WTC11 (cell line): Measurements from ENCODE around the gene SORCS2. TPM values are rescaled to one million over a fixed set of nuclear protein-coding genes. Genes with fewer than 3 reads are reported as not detected.

ENCODE experiments used
- ATAC-seq: fragments of 200-7000 bp; cut with Tn5 transposase; 2 replicates; pipeline ENCODE4 v1.10.0; 2021; ENCODE audit warnings: mild to moderate bottlenecking, moderate library complexity
- CTCF ChIA-PET: fragments of 300-600 bp; sonication (Branson Sonifier 250); formaldehyde crosslinking; loops from one replicate; lab custom pipeline; 2021; ENCODE audit warnings: antibody characterized with exemption; lab: Charles Lee
- POLR2A ChIA-PET: fragments of 350-600 bp; sonication (Branson Sonifier 250); formaldehyde crosslinking; loops from one replicate; lab custom pipeline; 2021; ENCODE audit warnings: antibody characterized with exemption; lab: Charles Lee
- DNase-seq: peaks from one replicate; pipeline ENCODE4 v3.0.0; 2021; ENCODE audit warnings: low spot score
- H3K27ac Mint-ChIP-seq: 2 replicates; pipeline ENCODE4 v1.8.0; 2021; ENCODE audit warnings: mixed read lengths
- H3K27me3 Mint-ChIP-seq: 2 replicates; pipeline ENCODE4 v1.8.0; 2021; ENCODE audit warnings: low read depth, mild to moderate bottlenecking, moderate library complexity, mixed read lengths
- H3K36me3 Mint-ChIP-seq: 2 replicates; pipeline ENCODE4 v1.8.0; 2021; ENCODE audit warnings: mixed read lengths
- H3K4me1 Mint-ChIP-seq: 2 replicates; pipeline ENCODE4 v1.8.0; 2022; ENCODE audit warnings: mixed read lengths
- H3K4me3 Mint-ChIP-seq: 2 replicates; pipeline ENCODE4 v1.8.0; 2021; ENCODE audit warnings: mild to moderate bottlenecking, moderate library complexity, mixed read lengths
- H3K9me3 Mint-ChIP-seq: 2 replicates; pipeline ENCODE4 v1.8.0; 2021; ENCODE audit warnings: mixed read lengths
- AFF4 ChIP-seq: sonication (generic); formaldehyde crosslinking; IDR thresholded peaks from 2 replicates; pipeline ENCODE4 v1.8.1; 2023; ENCODE audit warnings: mild to moderate bottlenecking, missing genetic modification reagents, borderline replicate concordance
- ARID4B ChIP-seq: sonication (generic); formaldehyde crosslinking; IDR thresholded peaks from 2 replicates; pipeline ENCODE4 v1.8.0; 2023; ENCODE audit warnings: missing genetic modification reagents, mild to moderate bottlenecking, borderline replicate concordance
- ATF2 ChIP-seq: sonication (generic); formaldehyde crosslinking; IDR thresholded peaks from 2 replicates; pipeline ENCODE4 v1.8.1; 2022; ENCODE audit warnings: low read depth, missing genetic modification reagents, borderline replicate concordance
- CREM ChIP-seq: sonication (generic); formaldehyde crosslinking; IDR thresholded peaks from 2 replicates; pipeline ENCODE4 v1.8.1; 2022; ENCODE audit warnings: mild to moderate bottlenecking, missing genetic modification reagents, moderate library complexity
- E2F1 ChIP-seq: sonication (generic); formaldehyde crosslinking; IDR thresholded peaks from 2 replicates; pipeline ENCODE4 v1.8.0; 2022; ENCODE audit warnings: mild to moderate bottlenecking, missing genetic modification reagents
- FOXP1 ChIP-seq: sonication (generic); formaldehyde crosslinking; IDR thresholded peaks from 2 replicates; pipeline ENCODE4 v1.8.0; 2022; ENCODE audit warnings: missing genetic modification reagents, mild to moderate bottlenecking, moderate library complexity, borderline replicate concordance
- FOXP4 ChIP-seq: sonication (generic); formaldehyde crosslinking; IDR thresholded peaks from 2 replicates; pipeline ENCODE4 v1.8.0; 2022; ENCODE audit warnings: mild to moderate bottlenecking, missing genetic modification reagents
- GTF2I ChIP-seq: fragments of 250-450 bp; sonication (Bioruptor Pico); conservative IDR thresholded peaks from 2 replicates; pipeline ENCODE4 v1.4.0; 2021; ENCODE audit warnings: mild to moderate bottlenecking
- JAZF1 ChIP-seq: fragments of 250-450 bp; sonication (Bioruptor Pico); IDR thresholded peaks from 2 replicates; pipeline ENCODE4 v1.9.0; 2021; ENCODE audit warnings: moderate library complexity, mild to moderate bottlenecking, inconsistent platforms
- KAT7 ChIP-seq: sonication (generic); formaldehyde crosslinking; IDR thresholded peaks from 2 replicates; pipeline ENCODE4 v1.8.1; 2023; ENCODE audit warnings: missing genetic modification reagents, mild to moderate bottlenecking, borderline replicate concordance
- MXD4 ChIP-seq: fragments of 250-450 bp; sonication (Bioruptor Pico); IDR thresholded peaks from 2 replicates; pipeline ENCODE4 v1.8.0; 2021; ENCODE audit warnings: mild to moderate bottlenecking, moderate library complexity, borderline replicate concordance
- TEAD4 ChIP-seq: sonication (generic); formaldehyde crosslinking; IDR thresholded peaks from 2 replicates; pipeline ENCODE4 v1.8.0; 2022; ENCODE audit warnings: mild to moderate bottlenecking, missing genetic modification reagents
- USF2 ChIP-seq: sonication (generic); formaldehyde crosslinking; IDR thresholded peaks from 2 replicates; pipeline ENCODE4 v1.8.1; 2023; ENCODE audit warnings: mild to moderate bottlenecking, missing genetic modification reagents, moderate library complexity
- ZMAT4 ChIP-seq: fragments of 250-450 bp; sonication (Bioruptor Pico); IDR thresholded peaks from 2 replicates; pipeline ENCODE4 v1.9.0; 2021; ENCODE audit warnings: mild to moderate bottlenecking
- total RNA-seq: library from RNA; stranded (reverse); gene quantifications from 3 replicates; pipeline ENCODE4 v1.2.3, GENCODE V29; 2021

SORCS2 gene
- total RNA-seq, 1 experiment from 2014 or later = 6.6 TPM

- TF ChIP-seq ARID4B (CRISPR knock-in tag) (no peak), KAT7 (CRISPR knock-in tag) (no peak), ATF2 (CRISPR knock-in tag) (no peak), ZMAT4 (CRISPR knock-in tag) (no peak), E2F1 (CRISPR knock-in tag) (no peak), USF2 (no peak), FOXP1 (no peak)
- TF ChIP-seq, all 79 proteins: peak for 0
Observed at GRCh38 chr4:7354927-7355326, 162.6 kb downstream of the SORCS2 start (continued).

- Mint-ChIP-seq H3K4me1 (no peaks in the 10 kb centered on the region), H3K27me3 (no peaks in the 10 kb centered on the region), H3K27ac (no peak overlapping the region), H3K4me3 (no peak overlapping the region)
- no peak for DNase-seq
- CTCF ChIA-PET = no interaction called here
- no peak for ATAC-seq
- TF ChIP-seq MXD4 (CRISPR knock-in tag) (no peak), JAZF1 (CRISPR knock-in tag) (no peak), TEAD4 (no peak), GTF2I (CRISPR knock-in tag) (peak; percentile 48; the same call in 1 of the 2 replicates), FOXP4 (CRISPR knock-in tag) (no peak)
- TF ChIP-seq, all 79 proteins: peak for 1
- POLR2A ChIA-PET = no interaction called here
- H3K36me3 Mint-ChIP-seq = no peaks in the 10 kb centered on the region
- no peaks in the 10 kb centered on the region for H3K9me3 Mint-ChIP-seq
Observed at GRCh38 chr4:7355795-7356194, 163.5 kb downstream of the SORCS2 start.

GRCh38 chr4:7356667-7357310 lies 164.5 kb downstream of the SORCS2 start:
- H3K27ac Mint-ChIP-seq = no peak overlapping the region
- TF ChIP-seq CREM (CRISPR knock-in tag) = no peak
- TF ChIP-seq AFF4 = no peak

More at GRCh38 chr4:7356667-7357310, 164.5 kb downstream of the SORCS2 start:
- DNase-seq (no peak), ATAC-seq (no peak)
- Mint-ChIP-seq H3K36me3 (no peaks in the 10 kb centered on the region), H3K27me3 (no peaks in the 10 kb centered on the region), H3K4me3 (no peak overlapping the region), H3K9me3 (no peaks in the 10 kb centered on the region), H3K4me1 (no peaks in the 10 kb centered on the region)
- POLR2A ChIA-PET = no interaction called here
- CTCF ChIA-PET = interaction anchor here (1.2 kb wide), 1 partner anchor 21 kb away, joined by 7 read pairs; no protein-coding TSS in a partner anchor
